Lower lobe of right lung (tissue), 2 donors: ENCODE measurements around the gene LMBR1. TPM values are rescaled to one million over a fixed set of nuclear protein-coding genes. Genes with fewer than 3 reads are reported as not detected.

Experiments
- ATAC-seq, 2 donors: fragments of 200-7000 bp; cut with Tn5 transposase; one replicate each; pipeline ENCODE4 v1.9.1; 2020 to 2022; ENCODE audit warnings: mild to moderate bottlenecking in 2 of 2, moderate library complexity in 2 of 2
- DNase-seq: peaks from one replicate; pipeline ENCODE4 v3.0.0-alpha.2; 2020
- H3K27ac ChIP-seq: fragments of 200-600 bp; one replicate; pipeline ENCODE4 v1.8.0; 2022
- H3K27me3 ChIP-seq: fragments of 200-600 bp; one replicate; pipeline ENCODE4 v1.8.0; 2022; ENCODE audit warnings: low read depth
- H3K36me3 ChIP-seq: fragments of 200-600 bp; one replicate; pipeline ENCODE4 v1.8.0; 2022; ENCODE audit warnings: mild to moderate bottlenecking
- H3K4me1 ChIP-seq: fragments of 200-600 bp; one replicate; pipeline ENCODE4 v1.8.0; 2022
- H3K4me3 ChIP-seq: fragments of 200-600 bp; one replicate; pipeline ENCODE4 v1.8.0; 2022; ENCODE audit warnings: mild to moderate bottlenecking
- H3K9me3 ChIP-seq: fragments of 200-600 bp; one replicate; pipeline ENCODE4 v1.8.0; 2022
- intact Hi-C: fragments of 100-400 bp; cut with DNase I; formaldehyde crosslinking; loops from one replicate; pipeline ENCODE4 v1.11.0; 2022
- total RNA-seq: library from RNA; stranded (reverse); fragmentation: NEBNext Ultra II Directional; extraction: Animal tissue kit (Norgen Biotek cat#: 25700); gene quantifications from one replicate; pipeline ENCODE4 v1.2.1, GENCODE V29; 2021
- TF ChIP-seq, protein P1 (sequence below): fragments of 200-600 bp; IDR thresholded peaks from one replicate; pipeline ENCODE4 v1.8.0; 2022; ENCODE audit warnings: antibody characterized with exemption, mild to moderate bottlenecking
- donor health status: DM: no; HTN: yes; CAD: no; lungs with severe emphysema.

The LMBR1 gene
- total RNA-seq, 1 donor from 2014 or later, result 71.1 TPM

DNA sequence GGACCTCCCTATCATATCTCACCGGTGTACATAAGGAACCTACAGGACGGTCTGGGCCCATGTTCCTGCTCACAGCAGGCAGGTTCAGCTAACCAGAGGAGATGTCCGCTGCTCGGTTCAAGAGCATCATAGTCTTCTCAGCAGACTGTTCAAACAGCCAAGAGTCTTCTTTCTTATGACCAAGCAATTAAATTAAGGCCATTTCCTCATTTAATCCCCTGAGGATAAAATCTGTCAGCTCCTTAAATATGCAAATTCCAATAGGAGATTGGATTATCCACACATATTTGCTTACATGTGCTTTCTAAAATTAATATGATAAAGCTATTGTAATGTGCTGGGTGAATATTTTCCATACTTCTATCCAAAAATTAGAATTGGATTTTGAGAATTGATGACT is 59.7 kb downstream of the LMBR1 start:
- Histone ChIP-seq H3K4me3 (no peak overlapping the region), H3K27ac (no peak overlapping the region), H3K27me3 (no peaks in the 10 kb centered on the region), H3K4me1 (no peaks in the 10 kb centered on the region), H3K36me3 (peaks cover 36% of the 10 kb centered on the region), H3K9me3 (no peaks in the 10 kb centered on the region)
- TF ChIP-seq, protein P1, sequence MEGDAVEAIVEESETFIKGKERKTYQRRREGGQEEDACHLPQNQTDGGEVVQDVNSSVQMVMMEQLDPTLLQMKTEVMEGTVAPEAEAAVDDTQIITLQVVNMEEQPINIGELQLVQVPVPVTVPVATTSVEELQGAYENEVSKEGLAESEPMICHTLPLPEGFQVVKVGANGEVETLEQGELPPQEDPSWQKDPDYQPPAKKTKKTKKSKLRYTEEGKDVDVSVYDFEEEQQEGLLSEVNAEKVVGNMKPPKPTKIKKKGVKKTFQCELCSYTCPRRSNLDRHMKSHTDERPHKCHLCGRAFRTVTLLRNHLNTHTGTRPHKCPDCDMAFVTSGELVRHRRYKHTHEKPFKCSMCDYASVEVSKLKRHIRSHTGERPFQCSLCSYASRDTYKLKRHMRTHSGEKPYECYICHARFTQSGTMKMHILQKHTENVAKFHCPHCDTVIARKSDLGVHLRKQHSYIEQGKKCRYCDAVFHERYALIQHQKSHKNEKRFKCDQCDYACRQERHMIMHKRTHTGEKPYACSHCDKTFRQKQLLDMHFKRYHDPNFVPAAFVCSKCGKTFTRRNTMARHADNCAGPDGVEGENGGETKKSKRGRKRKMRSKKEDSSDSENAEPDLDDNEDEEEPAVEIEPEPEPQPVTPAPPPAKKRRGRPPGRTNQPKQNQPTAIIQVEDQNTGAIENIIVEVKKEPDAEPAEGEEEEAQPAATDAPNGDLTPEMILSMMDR, result no peak
- intact Hi-C loops, result no loop called here
- DNase-seq (no peak), ATAC-seq (no peak)

DNA sequence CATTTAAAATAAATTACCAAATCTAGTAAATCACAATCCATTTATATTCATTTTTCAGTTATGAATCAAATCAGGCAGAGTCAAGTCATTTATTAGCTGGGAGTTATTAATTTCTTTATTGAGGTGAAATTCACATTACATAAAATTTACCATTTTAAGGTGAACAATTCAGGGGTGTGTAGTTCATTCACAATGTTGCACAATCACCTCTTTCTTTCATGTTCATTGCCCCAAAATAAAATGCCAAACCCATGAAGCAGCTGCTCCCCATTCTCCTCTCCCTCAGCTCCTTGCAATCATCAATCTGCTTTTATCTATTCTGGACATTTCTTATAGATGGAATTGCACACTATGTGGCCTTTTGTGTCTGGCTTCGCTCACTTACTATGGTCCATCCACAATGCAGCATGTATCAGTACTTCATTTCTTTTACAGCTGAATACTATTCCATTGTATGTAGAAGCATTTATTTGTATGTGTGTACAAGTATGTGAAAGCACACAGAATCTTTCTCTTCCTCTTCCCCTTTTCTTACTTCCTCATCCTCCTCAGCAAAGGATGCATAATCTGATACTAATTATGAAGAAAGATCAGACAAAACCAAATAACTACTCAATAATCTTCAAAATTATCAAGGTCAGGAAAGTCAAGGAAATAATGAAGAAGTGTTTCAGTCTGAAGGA is 60.6 kb downstream of the LMBR1 start:
- no peak overlapping the region for H3K27ac ChIP-seq
- H3K4me1 ChIP-seq, result no peaks in the 10 kb centered on the region
- intact Hi-C loops, result no loop called here
- H3K9me3 ChIP-seq, result no peaks in the 10 kb centered on the region
- ATAC-seq (no peak), DNase-seq (no peak)
- TF ChIP-seq, protein P1, result no peak
- no peak overlapping the region for H3K4me3 ChIP-seq
- no peaks in the 10 kb centered on the region for H3K27me3 ChIP-seq
- H3K36me3 ChIP-seq, result peaks cover 36% of the 10 kb centered on the region

DNA sequence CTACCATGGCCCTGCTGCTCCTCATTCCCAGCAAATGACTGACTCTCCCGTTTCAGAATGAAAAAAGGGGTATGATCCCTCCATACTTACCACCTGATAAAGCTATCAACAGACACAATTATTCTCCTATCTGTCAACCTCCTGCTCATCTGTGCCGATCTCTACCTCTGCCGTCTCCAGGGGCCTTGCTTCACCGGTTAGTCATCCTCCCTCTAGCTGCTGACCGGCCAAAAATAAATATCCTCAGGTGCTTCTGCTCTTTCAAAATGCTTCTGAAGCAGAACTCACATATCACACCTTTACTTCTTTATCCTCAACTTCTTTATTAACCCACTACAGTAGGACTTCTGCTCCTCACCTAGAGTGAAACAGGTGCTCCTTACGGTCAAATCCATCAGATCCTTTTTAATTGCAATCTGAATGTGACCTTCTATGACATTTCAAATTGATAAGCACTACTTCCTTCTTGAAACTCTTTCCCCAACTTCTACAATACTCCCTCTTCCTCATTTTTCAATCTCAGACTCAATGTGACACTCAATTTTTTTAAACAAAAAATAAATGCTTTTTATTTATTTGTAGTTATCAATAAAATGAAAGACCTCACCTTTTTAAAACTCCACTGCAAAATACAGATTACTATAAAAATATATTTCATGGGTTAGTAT is 63.2 kb downstream of the LMBR1 start:
- no peak for DNase-seq
- H3K36me3 ChIP-seq, result peaks cover 27% of the 10 kb centered on the region
- no peaks in the 10 kb centered on the region for H3K4me1 ChIP-seq
- H3K27ac ChIP-seq, result no peak overlapping the region
- intact Hi-C loops, result no loop called here
- TF ChIP-seq, protein P1, result no peak
- ATAC-seq, result no peak
- H3K4me3 ChIP-seq, result no peak overlapping the region
- H3K9me3 ChIP-seq, result no peaks in the 10 kb centered on the region
- no peaks in the 10 kb centered on the region for H3K27me3 ChIP-seq

DNA sequence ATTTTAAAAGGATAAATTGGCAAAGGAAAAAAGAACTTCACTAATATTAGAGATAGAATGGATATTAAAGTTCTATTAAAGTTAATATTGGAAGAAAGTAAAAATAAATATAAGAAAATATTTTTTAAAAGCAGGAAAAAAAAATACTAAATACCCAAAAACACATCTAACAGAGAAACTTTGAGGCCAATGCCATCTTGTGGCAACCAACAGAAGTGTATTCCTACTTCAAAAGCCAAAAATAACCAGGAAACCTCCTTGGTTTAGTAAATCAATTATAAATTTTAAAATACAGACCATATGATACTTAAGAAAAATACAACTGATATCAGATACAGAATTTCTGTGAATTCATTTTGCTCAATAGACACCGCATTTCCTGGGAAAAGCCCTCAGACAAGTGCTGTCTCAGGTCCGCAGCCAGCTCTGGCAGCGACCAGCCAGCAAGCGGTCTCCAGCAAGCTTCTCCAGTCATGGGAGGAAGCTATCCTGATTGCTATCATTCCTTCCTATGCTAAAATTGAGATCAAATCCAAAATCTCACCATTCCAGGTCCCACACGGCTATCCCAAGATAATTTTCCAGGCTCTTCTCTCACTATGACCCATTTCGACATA is 65.3 kb downstream of the LMBR1 start:
- DNase-seq (no peak), ATAC-seq (no peak)
- H3K36me3 ChIP-seq, result peaks cover 20% of the 10 kb centered on the region
- H3K9me3 ChIP-seq, result no peaks in the 10 kb centered on the region
- no peaks in the 10 kb centered on the region for H3K4me1 ChIP-seq
- H3K27ac ChIP-seq, result no peak overlapping the region
- intact Hi-C loops, result no loop called here
- H3K27me3 ChIP-seq, result no peaks in the 10 kb centered on the region
- H3K4me3 ChIP-seq, result no peak overlapping the region
- TF ChIP-seq, protein P1, result peak; percentile 32

DNA sequence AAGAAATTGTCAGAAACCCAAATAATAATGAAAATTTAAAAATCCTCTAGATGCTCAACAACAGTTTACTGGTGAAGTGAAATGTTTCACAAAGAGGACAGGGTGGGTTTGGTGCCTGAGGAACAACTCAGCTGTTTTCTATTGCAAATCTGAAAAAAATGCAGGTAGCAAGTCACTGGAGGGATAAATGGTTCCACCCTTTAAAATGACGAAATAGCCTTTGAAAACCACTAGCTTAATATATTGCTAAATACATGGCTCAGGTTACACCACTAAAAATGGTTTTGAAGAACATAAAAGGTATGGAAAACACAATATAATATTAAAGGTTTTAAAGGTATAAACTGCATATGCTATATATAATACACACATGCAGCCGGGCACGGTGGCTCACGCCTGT is 69.5 kb downstream of the LMBR1 start:
- ATAC-seq (no peak), DNase-seq (no peak)
- H3K36me3 ChIP-seq, result peaks cover 18% of the 10 kb centered on the region
- intact Hi-C loops, result no loop called here
- TF ChIP-seq, protein P1, result no peak
- no peaks in the 10 kb centered on the region for H3K4me1 ChIP-seq
- H3K27ac ChIP-seq, result no peak overlapping the region
- H3K4me3 ChIP-seq, result no peak overlapping the region
- H3K27me3 ChIP-seq, result no peaks in the 10 kb centered on the region
- no peaks in the 10 kb centered on the region for H3K9me3 ChIP-seq
